A673 (cell line): ENCODE measurements around the gene SRPRB.

Experiments
- CTCF ChIP-seq: fragments of 300-800, 200-600 bp; sonication (generic); conservative IDR thresholded peaks from 2 replicates; pipeline ENCODE4 v1.5.1; 2017; ENCODE audit warnings: low read depth, mild to moderate bottlenecking, antibody characterized with exemption, low read length, moderate library complexity, mixed read lengths
- EZH2 ChIP-seq: fragments of 200-600 bp; sonication (generic); IDR thresholded peaks from 2 replicates; pipeline ENCODE4 v1.6.1; 2017; ENCODE audit warnings: borderline replicate concordance, low read depth, mild to moderate bottlenecking, mixed read lengths, antibody characterized with exemption, low read length; ENCODE audit not compliant: poor library complexity, severe bottlenecking

GRCh38 chr3:133869586-133869985 lies 64.0 kb downstream of the SRPRB start:
- no peak for TF ChIP-seq CTCF
- TF ChIP-seq EZH2, result no peak
